NT2/D1 (cell line): ENCODE measurements around the gene CEP104.

Experiments
- DNase-seq: peaks from one replicate; pipeline ENCODE4 v3.0.0-alpha.2; 2011; ENCODE audit warnings: low read depth, low spot score
- H3K27me3 ChIP-seq: 2 replicates; pipeline ENCODE4 v1.6.0; 2011; ENCODE audit warnings: mild to moderate bottlenecking; ENCODE audit not compliant: insufficient read length, insufficient read depth
- H3K36me3 ChIP-seq: 2 replicates; pipeline ENCODE4 v1.6.1; 2011; ENCODE audit warnings: mild to moderate bottlenecking, low read length, mixed read lengths; ENCODE audit not compliant: insufficient read depth, insufficient read length
- H3K4me1 ChIP-seq: 2 replicates; pipeline ENCODE4 v1.5.1; 2011; ENCODE audit not compliant: insufficient read depth, insufficient read length
- H3K4me3 ChIP-seq: 2 replicates; pipeline ENCODE4 v1.5.1; 2011; ENCODE audit warnings: low read depth; ENCODE audit not compliant: insufficient read length
- H3K9ac ChIP-seq: 2 replicates; pipeline ENCODE4 v1.6.0; 2011; ENCODE audit warnings: low read depth; ENCODE audit not compliant: insufficient read length
- H3K9me3 ChIP-seq: 2 replicates; pipeline ENCODE4 v1.5.1; 2011; ENCODE audit warnings: mild to moderate bottlenecking, low read length; ENCODE audit not compliant: insufficient read depth
- SUZ12 ChIP-seq: IDR thresholded peaks from 2 replicates; pipeline ENCODE4 v1.6.1; 2011; ENCODE audit not compliant: insufficient read length, insufficient read depth; ENCODE audit errors: extremely low read depth
- YY1 ChIP-seq: IDR thresholded peaks from 2 replicates; pipeline ENCODE4 v1.6.1; 2011; ENCODE audit not compliant: insufficient read length, insufficient read depth
- ZNF274 ChIP-seq: IDR thresholded peaks from 2 replicates; pipeline ENCODE4 v1.6.1; 2011; ENCODE audit warnings: mild to moderate bottlenecking, low read depth, low read length

CEP104 gene

DNA sequence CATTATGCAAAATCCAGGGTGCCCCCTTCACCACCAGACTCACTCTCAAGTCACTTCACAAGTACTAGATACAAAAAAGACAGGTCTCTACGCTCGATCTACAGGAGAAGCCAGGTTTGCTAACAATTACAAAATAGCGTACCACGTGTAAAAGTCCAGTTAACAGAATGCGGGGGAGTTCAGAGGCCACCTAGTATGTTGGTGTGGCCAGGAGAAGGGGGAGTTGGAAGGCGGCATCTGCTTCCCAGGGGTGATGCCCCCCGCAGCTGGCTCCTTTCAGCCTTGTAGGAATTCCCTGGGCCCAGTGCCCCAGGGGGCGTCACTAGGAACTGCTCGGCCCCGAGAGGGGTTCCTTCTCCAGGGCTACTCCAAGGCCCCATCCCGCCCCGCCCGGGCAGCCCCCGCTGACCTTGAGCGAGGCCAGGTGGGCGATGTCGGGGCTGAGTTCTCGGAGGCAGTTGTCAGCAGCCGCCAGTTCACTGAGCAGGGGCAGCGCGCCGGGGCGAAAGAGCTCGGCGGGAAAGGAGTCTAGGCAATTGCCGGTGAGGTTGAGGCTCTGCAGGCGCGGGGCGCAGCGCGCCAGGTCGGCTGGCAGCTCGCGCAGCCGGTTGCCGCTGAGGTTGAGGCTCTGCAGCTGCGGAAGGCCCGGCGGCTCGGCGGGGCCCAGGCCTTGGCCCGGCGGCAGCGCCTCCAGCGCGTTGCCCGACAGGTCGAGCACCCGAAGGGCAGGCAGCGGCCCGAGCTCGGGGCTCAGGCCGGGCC, 61.4 kb downstream of the CEP104 start:
- TF ChIP-seq ZNF274 (no peak), YY1 (no peak), SUZ12 (no peak)
- H3K9me3 ChIP-seq: no peaks in the 10 kb centered on the region
- H3K4me3 ChIP-seq: peak overlapping the region; percentile 89
- H3K27me3 ChIP-seq: peaks cover 6% of the 10 kb centered on the region
- H3K9ac ChIP-seq: peak overlapping the region; percentile 93
- peaks cover 5% of the 10 kb centered on the region for H3K4me1 ChIP-seq
- DNase-seq: no peak
- peaks cover 12% of the 10 kb centered on the region for H3K36me3 ChIP-seq

DNA sequence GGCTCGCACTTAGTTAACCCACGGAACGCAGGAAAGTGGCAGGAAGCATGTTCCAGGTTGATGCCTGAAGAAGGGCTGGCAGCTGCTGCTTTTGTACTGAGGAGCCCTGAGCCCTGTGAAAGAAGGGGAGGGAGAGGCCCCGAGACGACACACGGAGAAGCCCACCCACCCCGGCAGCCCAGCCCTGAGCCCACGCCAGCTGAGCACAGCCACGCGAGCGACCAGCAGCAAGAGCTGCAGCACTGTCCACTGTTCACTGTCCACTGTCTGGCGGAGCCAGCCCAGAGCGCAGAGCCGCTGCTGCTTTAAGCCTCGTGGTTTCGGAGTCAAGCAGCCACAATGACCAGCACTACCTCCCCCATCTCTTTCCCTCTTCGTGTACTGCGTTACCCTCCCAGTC, 66.1 kb downstream of the CEP104 start:
- no peak for DNase-seq
- H3K27me3 ChIP-seq: no peaks in the 10 kb centered on the region
- no peak overlapping the region for H3K4me3 ChIP-seq
- no peak overlapping the region for H3K9ac ChIP-seq
- peaks cover 52% of the 10 kb centered on the region for H3K36me3 ChIP-seq
- TF ChIP-seq SUZ12: no peak
- no peak for TF ChIP-seq YY1
- no peak for TF ChIP-seq ZNF274
- peaks cover 10% of the 10 kb centered on the region for H3K4me1 ChIP-seq
- no peaks in the 10 kb centered on the region for H3K9me3 ChIP-seq

DNA sequence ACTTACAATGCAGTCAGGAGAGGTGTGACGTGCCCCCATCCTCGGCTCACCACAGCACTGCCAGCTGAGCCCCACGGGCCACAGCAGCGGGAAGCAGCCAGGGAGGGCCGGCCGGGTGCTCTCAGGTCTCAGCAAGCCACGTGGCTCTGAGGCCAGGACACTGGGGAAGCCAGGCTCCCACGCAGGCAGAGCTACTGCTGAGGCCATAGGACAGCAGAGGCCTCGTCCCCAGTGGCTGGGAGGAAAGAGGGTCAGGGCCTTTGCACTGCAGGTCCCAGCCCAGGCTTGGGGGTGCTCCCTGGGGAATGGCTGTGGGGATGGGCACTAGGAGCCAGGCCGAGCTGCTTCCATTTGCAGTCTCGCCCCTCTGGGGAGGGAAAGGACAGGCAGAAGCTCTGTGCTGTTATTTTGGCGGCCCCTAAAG, 66.5 kb downstream of the CEP104 start:
- Histone ChIP-seq H3K27me3 (no peaks in the 10 kb centered on the region), H3K4me1 (peaks cover 10% of the 10 kb centered on the region), H3K9me3 (no peaks in the 10 kb centered on the region), H3K4me3 (no peak overlapping the region), H3K36me3 (peaks cover 52% of the 10 kb centered on the region), H3K9ac (no peak overlapping the region)
- TF ChIP-seq ZNF274 (no peak), YY1 (no peak), SUZ12 (no peak)
- no peak for DNase-seq

GRCh38 chr1:3789421-3790300, 67.3 kb downstream of the CEP104 start:
- peaks cover 60% of the 10 kb centered on the region for H3K36me3 ChIP-seq
- no peak for DNase-seq
- no peaks in the 10 kb centered on the region for H3K9me3 ChIP-seq
- no peaks in the 10 kb centered on the region for H3K27me3 ChIP-seq
- peaks cover 11% of the 10 kb centered on the region for H3K4me1 ChIP-seq
- H3K9ac ChIP-seq: no peak overlapping the region
- no peak overlapping the region for H3K4me3 ChIP-seq
- TF ChIP-seq YY1 (no peak), SUZ12 (no peak), ZNF274 (no peak)

DNA sequence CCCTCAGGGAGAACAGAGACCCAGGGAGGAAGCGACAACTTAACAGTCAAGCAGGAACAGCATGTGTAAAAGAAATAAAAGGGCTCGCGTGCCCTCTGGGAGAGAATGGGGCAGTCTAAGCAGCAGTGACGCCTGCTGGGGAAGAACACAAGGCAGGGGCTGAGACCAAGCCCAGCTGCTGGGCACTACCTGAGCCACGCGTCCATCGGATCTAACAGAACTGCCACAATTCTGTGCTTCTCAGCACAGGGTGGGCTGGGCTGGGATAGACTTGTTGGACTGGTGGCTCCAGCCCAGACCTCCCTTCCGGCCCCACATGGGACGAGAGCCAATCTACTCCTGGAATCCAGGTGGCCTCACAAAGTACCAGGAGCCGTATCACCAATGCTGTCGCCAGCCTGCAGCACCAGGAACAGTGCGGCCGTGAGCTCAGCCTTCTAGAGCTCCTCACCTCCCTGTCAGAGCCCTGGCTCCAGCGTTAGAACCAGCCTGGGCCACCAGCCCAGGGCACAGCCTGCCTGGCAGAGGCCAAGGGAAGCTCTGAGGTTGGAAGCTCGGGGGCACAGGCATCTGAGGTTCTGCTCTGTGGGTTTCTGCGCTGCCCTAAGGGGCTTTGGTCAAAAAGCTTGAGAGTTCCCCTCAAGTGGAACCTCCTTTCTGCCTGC, 68.1 kb downstream of the CEP104 start:
- Histone ChIP-seq H3K4me3 (no peak overlapping the region), H3K36me3 (peaks cover 68% of the 10 kb centered on the region), H3K9ac (no peak overlapping the region), H3K27me3 (no peaks in the 10 kb centered on the region), H3K4me1 (peaks cover 11% of the 10 kb centered on the region), H3K9me3 (no peaks in the 10 kb centered on the region)
- no peak for DNase-seq
- no peak for TF ChIP-seq SUZ12
- TF ChIP-seq ZNF274: no peak
- no peak for TF ChIP-seq YY1

GRCh38 chr1:3787745-3788605, 69.0 kb downstream of the CEP104 start:
- Histone ChIP-seq H3K9me3 (no peaks in the 10 kb centered on the region), H3K27me3 (no peaks in the 10 kb centered on the region), H3K4me1 (peaks cover 11% of the 10 kb centered on the region), H3K4me3 (no peak overlapping the region), H3K36me3 (peaks cover 77% of the 10 kb centered on the region), H3K9ac (no peak overlapping the region)
- no peak for TF ChIP-seq SUZ12
- TF ChIP-seq YY1: no peak
- TF ChIP-seq ZNF274: no peak
- DNase-seq: no peak
